ENCODE data around the gene GRIN3B.
A peak's percentile ranks its signal among the peaks of the same experiment; 100 is the strongest.

The GRIN3B gene

DNA sequence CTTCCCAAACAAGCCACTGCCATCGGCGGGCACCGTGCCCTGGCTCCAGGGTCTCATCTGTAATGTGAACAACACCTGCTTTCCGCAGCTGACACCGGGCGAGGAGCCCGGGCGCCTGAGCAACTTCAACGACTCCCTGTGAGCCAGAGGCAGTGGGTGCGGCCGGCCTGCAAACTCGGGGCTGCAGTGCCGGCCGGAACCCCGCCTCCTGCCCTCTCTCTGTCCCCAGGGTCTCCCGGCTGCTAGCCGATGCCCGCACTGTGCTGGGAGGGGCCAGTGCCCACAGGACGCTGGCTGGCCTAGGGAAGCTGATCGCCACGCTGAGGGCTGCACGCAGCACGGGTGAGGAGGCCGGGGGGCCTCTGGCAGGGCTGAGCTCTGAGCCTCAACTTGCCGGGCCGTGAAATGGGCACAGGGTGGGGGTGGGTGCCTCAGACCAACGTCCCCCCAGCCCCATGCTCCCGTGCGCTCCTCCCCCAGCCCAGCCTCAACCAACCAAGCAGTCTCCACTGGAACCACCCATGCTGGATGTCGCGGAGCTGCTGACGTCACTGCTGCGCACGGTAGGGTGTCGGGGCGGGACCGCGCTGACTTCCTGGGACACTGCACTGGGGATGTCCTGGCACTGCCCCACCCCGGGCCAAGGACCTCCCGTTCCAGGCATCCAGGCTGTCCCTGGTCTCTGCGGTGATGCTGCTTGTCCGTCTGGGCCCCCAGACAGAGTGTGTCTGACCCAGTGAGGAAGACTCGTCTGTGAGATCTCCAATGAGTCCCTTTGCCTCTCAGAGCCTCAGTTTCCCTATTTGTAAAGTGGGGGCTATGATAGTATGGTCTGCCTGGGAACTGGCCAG, 41.8 kb downstream of the GRIN3B start:
- ChIA-PET CTCF (interaction anchor here (1.4 kb wide), 1 partner anchor 24 kb away, joined by 6 read pairs; no protein-coding TSS in a partner anchor), POLR2A (interaction anchor here (5.8 kb wide), 1 partner anchor 14 kb away, joined by 60 read pairs; the partner anchor contains the start of gene CNN2)
- H3K4me3 ChIP-seq (ENCODE audit: low read depth, low read length), result no peak overlapping the region
- no peak overlapping the region for H3K27ac ChIP-seq (ENCODE audit: extremely low read depth, low read depth, low read length)
- H3K36me3 ChIP-seq (ENCODE audit: control insufficient read depth in 2 of 2, insufficient read depth in 1 of 2, low read length in 2 of 2), result peaks cover 0 to 19% of the 10 kb centered on the region in 2 experiments; a peak in 2 of 3 replicates
- no peaks in the 10 kb centered on the region for H3K9me3 ChIP-seq (ENCODE audit: control insufficient read depth, insufficient read depth, low read depth, low read length)
- no peaks in the 10 kb centered on the region; the same call in 1 of the 2 replicates for H3K4me1 ChIP-seq (ENCODE audit: control insufficient read depth, insufficient read depth, low read length)
- TF ChIP-seq BCL11A (tag by site-specific recombination; IDR thresholded peaks at IDR 0.05; ENCODE audit: low read depth) (0 out of 2 replicates have a peak, but pooled peaks have one; percentile 27), ZNF677 (tag by site-specific recombination; IDR thresholded peaks at IDR 0.05) (no peak), ZNF558 (tag by site-specific recombination; IDR thresholded peaks at IDR 0.05) (no peak), ZNF629 (tag by site-specific recombination; IDR thresholded peaks at IDR 0.05) (peak; percentile 44; the same call in 1 of the 2 replicates), ZBTB7A (tag by site-specific recombination; IDR thresholded peaks at IDR 0.05; ENCODE audit: low read depth) (peak; percentile 37; the same call in 1 of the 2 replicates), ZNF785 (tag by site-specific recombination; IDR thresholded peaks at IDR 0.05) (no peak), TRIM28 (IDR thresholded peaks at IDR 0.05; ENCODE audit: borderline replicate concordance, low read length) (no peak), ZNF416 (tag by site-specific recombination; IDR thresholded peaks at IDR 0.05) (no peak), BCL11B (tag by site-specific recombination; IDR thresholded peaks at IDR 0.05; ENCODE audit: low read depth) (peak; percentile 42; the same call in 1 of the 2 replicates), KLF8 (tag by site-specific recombination; IDR thresholded peaks at IDR 0.05) (peak; percentile 18; the same call in 1 of the 2 replicates), KLF1 (tag by site-specific recombination; IDR thresholded peaks at IDR 0.05) (peak; percentile 19; the same call in 1 of the 2 replicates), ZNF777 (tag by site-specific recombination; IDR thresholded peaks at IDR 0.05; ENCODE audit: borderline replicate concordance) (no peak), ZNF830 (tag by site-specific recombination; IDR thresholded peaks at IDR 0.05; ENCODE audit: low read depth) (no peak), ZNF354C (tag by site-specific recombination; IDR thresholded peaks at IDR 0.05; ENCODE audit: borderline replicate concordance, low read depth) (no peak)
- TF ChIP-seq, protein P1, sequence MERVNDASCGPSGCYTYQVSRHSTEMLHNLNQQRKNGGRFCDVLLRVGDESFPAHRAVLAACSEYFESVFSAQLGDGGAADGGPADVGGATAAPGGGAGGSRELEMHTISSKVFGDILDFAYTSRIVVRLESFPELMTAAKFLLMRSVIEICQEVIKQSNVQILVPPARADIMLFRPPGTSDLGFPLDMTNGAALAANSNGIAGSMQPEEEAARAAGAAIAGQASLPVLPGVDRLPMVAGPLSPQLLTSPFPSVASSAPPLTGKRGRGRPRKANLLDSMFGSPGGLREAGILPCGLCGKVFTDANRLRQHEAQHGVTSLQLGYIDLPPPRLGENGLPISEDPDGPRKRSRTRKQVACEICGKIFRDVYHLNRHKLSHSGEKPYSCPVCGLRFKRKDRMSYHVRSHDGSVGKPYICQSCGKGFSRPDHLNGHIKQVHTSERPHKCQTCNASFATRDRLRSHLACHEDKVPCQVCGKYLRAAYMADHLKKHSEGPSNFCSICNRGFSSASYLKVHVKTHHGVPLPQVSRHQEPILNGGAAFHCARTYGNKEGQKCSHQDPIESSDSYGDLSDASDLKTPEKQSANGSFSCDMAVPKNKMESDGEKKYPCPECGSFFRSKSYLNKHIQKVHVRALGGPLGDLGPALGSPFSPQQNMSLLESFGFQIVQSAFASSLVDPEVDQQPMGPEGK (tag by site-specific recombination; IDR thresholded peaks at IDR 0.05), result peak; percentile 55
- TF ChIP-seq, protein P2, sequence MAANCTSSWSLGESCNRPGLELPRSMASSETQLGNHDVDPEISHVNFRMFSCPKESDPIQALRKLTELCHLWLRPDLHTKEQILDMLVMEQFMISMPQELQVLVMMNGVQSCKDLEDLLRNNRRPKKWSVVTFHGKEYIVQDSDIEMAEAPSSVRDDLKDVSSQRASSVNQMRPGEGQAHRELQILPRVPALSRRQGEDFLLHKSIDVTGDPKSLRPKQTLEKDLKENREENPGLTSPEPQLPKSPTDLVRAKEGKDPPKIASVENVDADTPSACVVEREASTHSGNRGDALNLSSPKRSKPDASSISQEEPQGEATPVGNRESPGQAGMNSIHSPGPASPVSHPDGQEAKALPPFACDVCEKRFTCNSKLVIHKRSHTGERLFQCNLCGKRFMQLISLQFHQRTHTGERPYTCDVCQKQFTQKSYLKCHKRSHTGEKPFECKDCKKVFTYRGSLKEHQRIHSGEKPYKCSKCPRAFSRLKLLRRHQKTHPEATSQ (tag by site-specific recombination; IDR thresholded peaks at IDR 0.05), result 0 out of 2 replicates have a peak, but pooled peaks have one; percentile 22
- TF ChIP-seq, protein P3, sequence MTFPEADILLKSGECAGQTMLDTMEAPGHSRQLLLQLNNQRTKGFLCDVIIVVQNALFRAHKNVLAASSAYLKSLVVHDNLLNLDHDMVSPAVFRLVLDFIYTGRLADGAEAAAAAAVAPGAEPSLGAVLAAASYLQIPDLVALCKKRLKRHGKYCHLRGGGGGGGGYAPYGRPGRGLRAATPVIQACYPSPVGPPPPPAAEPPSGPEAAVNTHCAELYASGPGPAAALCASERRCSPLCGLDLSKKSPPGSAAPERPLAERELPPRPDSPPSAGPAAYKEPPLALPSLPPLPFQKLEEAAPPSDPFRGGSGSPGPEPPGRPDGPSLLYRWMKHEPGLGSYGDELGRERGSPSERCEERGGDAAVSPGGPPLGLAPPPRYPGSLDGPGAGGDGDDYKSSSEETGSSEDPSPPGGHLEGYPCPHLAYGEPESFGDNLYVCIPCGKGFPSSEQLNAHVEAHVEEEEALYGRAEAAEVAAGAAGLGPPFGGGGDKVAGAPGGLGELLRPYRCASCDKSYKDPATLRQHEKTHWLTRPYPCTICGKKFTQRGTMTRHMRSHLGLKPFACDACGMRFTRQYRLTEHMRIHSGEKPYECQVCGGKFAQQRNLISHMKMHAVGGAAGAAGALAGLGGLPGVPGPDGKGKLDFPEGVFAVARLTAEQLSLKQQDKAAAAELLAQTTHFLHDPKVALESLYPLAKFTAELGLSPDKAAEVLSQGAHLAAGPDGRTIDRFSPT (tag by site-specific recombination; IDR thresholded peaks at IDR 0.05), result peak; percentile 13; the same call in 1 of the 2 replicates
- TF ChIP-seq, protein P4, sequence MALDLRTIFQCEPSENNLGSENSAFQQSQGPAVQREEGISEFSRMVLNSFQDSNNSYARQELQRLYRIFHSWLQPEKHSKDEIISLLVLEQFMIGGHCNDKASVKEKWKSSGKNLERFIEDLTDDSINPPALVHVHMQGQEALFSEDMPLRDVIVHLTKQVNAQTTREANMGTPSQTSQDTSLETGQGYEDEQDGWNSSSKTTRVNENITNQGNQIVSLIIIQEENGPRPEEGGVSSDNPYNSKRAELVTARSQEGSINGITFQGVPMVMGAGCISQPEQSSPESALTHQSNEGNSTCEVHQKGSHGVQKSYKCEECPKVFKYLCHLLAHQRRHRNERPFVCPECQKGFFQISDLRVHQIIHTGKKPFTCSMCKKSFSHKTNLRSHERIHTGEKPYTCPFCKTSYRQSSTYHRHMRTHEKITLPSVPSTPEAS (tag by site-specific recombination; IDR thresholded peaks at IDR 0.05), result no peak
- TF ChIP-seq, protein P5, sequence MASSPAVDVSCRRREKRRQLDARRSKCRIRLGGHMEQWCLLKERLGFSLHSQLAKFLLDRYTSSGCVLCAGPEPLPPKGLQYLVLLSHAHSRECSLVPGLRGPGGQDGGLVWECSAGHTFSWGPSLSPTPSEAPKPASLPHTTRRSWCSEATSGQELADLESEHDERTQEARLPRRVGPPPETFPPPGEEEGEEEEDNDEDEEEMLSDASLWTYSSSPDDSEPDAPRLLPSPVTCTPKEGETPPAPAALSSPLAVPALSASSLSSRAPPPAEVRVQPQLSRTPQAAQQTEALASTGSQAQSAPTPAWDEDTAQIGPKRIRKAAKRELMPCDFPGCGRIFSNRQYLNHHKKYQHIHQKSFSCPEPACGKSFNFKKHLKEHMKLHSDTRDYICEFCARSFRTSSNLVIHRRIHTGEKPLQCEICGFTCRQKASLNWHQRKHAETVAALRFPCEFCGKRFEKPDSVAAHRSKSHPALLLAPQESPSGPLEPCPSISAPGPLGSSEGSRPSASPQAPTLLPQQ (tag by site-specific recombination; IDR thresholded peaks at IDR 0.05), result no peak
- TF ChIP-seq, protein P6, sequence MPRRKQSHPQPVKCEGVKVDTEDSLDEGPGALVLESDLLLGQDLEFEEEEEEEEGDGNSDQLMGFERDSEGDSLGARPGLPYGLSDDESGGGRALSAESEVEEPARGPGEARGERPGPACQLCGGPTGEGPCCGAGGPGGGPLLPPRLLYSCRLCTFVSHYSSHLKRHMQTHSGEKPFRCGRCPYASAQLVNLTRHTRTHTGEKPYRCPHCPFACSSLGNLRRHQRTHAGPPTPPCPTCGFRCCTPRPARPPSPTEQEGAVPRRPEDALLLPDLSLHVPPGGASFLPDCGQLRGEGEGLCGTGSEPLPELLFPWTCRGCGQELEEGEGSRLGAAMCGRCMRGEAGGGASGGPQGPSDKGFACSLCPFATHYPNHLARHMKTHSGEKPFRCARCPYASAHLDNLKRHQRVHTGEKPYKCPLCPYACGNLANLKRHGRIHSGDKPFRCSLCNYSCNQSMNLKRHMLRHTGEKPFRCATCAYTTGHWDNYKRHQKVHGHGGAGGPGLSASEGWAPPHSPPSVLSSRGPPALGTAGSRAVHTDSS (tag by site-specific recombination; IDR thresholded peaks at IDR 0.05), result peak; percentile 13; the same call in 1 of the 2 replicates
